TTC549 (cell line): ENCODE data around the gene FLOT1.

Experiments used
- FAIRE-seq: peaks from 2 replicates; lab custom pipeline; 2012; peaks lifted over from hg19 to GRCh38; lab: Jason Lieb, UNC

FLOT1 gene

DNA sequence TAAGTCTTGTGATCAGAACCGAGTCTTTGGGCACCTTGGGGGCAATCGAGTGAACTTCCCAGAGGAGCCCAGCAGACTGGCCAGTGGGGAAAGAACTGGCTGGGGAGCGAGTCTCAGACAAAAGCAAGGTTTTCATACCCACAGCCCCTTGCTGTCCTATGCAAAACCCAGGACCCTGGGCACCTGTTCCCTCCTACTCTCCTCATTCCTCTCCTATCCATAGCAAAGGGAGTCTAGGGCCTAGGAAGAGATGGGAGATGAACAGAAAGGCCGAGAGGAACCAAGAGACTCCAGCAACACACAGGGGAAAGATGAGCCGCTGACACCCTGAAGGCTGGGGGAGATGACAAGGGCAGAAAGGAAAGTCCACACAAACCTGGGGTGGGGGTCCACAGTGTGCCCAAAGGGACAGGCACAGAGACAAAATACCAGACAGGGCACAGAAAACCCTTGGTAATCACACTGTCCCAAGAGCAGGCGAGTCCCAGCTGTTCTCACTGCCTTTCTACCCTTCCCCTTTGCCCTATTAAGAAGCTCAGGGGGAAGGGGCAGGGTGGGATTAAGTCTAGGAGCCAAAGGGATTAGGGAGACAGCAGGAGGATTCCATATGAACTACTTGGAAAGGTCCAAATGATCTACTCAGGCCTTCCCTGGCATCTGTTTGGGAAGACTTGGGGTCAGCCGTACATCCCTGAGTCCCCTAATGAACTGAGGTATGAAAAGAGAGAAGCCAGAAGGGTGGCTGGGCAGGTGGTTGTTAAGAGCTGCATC, 62.5 kb downstream of the FLOT1 start:
- no peak for FAIRE-seq

DNA sequence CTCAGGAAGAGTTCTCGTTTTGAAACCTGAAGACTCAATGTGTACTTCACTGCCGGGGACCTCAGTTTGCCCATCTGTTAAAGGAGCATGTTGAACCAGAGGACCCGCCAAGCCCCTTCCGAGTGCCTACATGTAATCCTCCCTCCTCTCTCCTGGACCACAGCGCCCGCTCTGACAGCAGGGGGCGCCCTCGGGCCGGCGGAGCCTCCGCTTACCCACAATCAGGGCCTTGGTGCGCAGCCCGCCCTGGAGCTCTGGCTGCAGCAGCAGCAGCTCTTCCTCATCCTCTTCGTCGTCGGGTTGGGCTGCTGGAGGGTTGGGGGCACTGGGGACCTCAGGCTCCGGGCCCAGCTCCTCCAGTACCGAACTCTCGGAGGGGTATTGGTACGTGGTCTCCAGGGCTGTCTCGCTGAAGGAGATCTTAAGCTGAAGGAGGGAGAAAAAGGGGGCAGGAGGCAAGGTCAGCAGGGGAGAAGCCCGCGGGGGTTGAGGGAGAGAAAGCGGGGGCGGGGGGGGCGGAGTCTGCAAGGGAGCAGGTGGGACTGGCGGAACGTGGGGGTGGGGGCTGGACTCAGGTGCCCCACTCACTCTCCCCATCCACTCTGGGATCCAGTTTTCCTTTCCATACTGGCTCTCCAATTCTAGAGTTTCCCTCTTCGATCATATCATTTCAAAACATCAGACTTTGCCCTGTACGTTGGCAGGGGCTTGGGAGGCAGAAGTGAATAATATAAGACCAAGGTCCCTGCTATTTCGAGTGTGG, 63.3 kb downstream of the FLOT1 start:
- FAIRE-seq, result no peak
